BLaER1 (cell line): Measurements from ENCODE around the gene GAL3ST2.

Experiments used
- H3K27ac ChIP-seq: shearing (Covaris generic); formaldehyde crosslinking; 2 replicates; pipeline ENCODE4 v1.8.1; 2022
- H3K27me3 ChIP-seq: shearing (Covaris generic); formaldehyde crosslinking; 2 replicates; pipeline ENCODE4 v1.8.1; 2022
- H3K36me3 ChIP-seq: shearing (Covaris generic); formaldehyde crosslinking; 2 replicates; pipeline ENCODE4 v1.8.1; 2022
- H3K4me1 ChIP-seq: shearing (Covaris generic); formaldehyde crosslinking; 2 replicates; pipeline ENCODE4 v1.8.1; 2022
- H3K4me2 ChIP-seq: shearing (Covaris generic); formaldehyde crosslinking; 2 replicates; pipeline ENCODE4 v1.8.1; 2022
- H3K4me3 ChIP-seq: shearing (Covaris generic); formaldehyde crosslinking; 2 replicates; pipeline ENCODE4 v1.8.1; 2022
- H3K9ac ChIP-seq: shearing (Covaris generic); formaldehyde crosslinking; 2 replicates; pipeline ENCODE4 v1.8.1; 2022
- H3K9me3 ChIP-seq: shearing (Covaris generic); formaldehyde crosslinking; 2 replicates; pipeline ENCODE4 v1.8.1; 2022
- H4K20me1 ChIP-seq: shearing (Covaris generic); formaldehyde crosslinking; 2 replicates; pipeline ENCODE4 v1.8.1; 2022
- Cebpa-rat ChIP-seq: shearing (Covaris generic); IDR thresholded peaks from 2 replicates; pipeline ENCODE4 v1.8.1; 2022

The GAL3ST2 gene

GRCh38 chr2:241745276-241745675 is 31.3 kb upstream of the GAL3ST2 start:
- peaks cover 81% of the 10 kb centered on the region for H3K4me1 ChIP-seq
- peak overlapping the region; percentile 49 for H3K27ac ChIP-seq
- peaks cover 44% of the 10 kb centered on the region for H3K36me3 ChIP-seq
- H3K4me2 ChIP-seq = peak overlapping the region; percentile 92
- peak overlapping the region; percentile 25; the same call in 1 of the 2 replicates for H3K9ac ChIP-seq
- H4K20me1 ChIP-seq = peaks cover 48% of the 10 kb centered on the region
- H3K4me3 ChIP-seq = no peak overlapping the region
- H3K9me3 ChIP-seq = peaks cover 9% of the 10 kb centered on the region; the same call in 1 of the 2 replicates
- TF ChIP-seq Cebpa-rat = peak; percentile 61
- H3K27me3 ChIP-seq = no peaks in the 10 kb centered on the region

- TF ChIP-seq Cebpa-rat = no peak
- Histone ChIP-seq H3K9me3 (peaks cover 9% of the 10 kb centered on the region; the same call in 1 of the 2 replicates), H3K9ac (no peak overlapping the region), H3K4me2 (peak overlapping the region; percentile 92), H3K27me3 (no peaks in the 10 kb centered on the region), H3K4me3 (no peak overlapping the region), H3K27ac (peak overlapping the region; percentile 49; the same call in 1 of the 2 replicates), H3K4me1 (peaks cover 81% of the 10 kb centered on the region), H3K36me3 (peaks cover 48% of the 10 kb centered on the region), H4K20me1 (peaks cover 39% of the 10 kb centered on the region)
Observed at GRCh38 chr2:241746084-241746483, 30.5 kb upstream of the GAL3ST2 start.

DNA sequence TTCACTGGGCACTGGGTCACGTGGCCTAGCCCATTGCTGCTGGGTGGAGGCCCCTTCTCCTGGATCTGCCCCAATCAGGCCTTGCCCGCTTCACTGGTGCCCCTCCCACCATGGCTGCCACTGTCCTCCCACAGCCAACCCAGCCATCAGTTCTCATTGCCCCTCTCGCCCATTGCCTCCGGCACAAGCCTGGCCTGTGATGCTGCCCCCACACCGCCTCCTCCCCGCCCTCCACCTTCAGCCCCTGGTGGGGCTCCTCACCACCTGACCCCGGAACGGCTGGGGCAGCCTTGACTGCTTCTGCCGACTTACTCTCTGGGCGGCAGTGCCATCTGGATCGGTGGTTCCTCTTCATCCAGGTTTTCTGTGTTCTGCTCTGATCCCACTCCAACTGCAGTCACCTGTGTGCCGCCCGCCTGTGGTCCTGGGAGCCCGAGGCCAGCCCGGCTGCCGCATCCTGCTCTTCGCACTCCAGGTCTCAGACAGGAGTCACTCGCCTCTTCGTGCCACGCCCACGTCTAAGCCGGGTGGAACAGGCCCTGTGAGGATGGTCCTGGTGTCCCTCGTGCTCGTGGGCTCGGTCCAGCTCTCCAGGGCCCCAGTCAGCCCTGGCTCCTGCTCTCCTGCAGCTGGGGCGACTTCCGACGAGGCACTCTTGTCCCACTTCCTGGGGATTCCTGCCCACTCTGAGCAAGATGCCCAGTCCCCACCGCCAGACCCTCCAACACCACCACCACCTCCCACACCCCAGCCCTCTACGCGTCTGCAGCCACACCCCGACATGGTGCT is 28.0 kb upstream of the GAL3ST2 start:
- H3K4me3 ChIP-seq = no peak overlapping the region

GRCh38 chr2:241750076-241750840 is 26.4 kb upstream of the GAL3ST2 start:
- Histone ChIP-seq H3K4me1 (peaks cover 55% of the 10 kb centered on the region), H3K36me3 (peaks cover 75% of the 10 kb centered on the region)
- no peak for TF ChIP-seq Cebpa-rat

More for the DNA sequence above, 28.0 kb upstream of the GAL3ST2 start:
- Histone ChIP-seq H3K27me3 (no peaks in the 10 kb centered on the region), H4K20me1 (peaks cover 14% of the 10 kb centered on the region), H3K9me3 (peaks cover 9% of the 10 kb centered on the region; the same call in 1 of the 2 replicates), H3K4me1 (peaks cover 70% of the 10 kb centered on the region), H3K27ac (no peak overlapping the region), H3K36me3 (peaks cover 70% of the 10 kb centered on the region), H3K4me2 (no peak overlapping the region), H3K9ac (no peak overlapping the region)
- TF ChIP-seq Cebpa-rat = no peak

DNA sequence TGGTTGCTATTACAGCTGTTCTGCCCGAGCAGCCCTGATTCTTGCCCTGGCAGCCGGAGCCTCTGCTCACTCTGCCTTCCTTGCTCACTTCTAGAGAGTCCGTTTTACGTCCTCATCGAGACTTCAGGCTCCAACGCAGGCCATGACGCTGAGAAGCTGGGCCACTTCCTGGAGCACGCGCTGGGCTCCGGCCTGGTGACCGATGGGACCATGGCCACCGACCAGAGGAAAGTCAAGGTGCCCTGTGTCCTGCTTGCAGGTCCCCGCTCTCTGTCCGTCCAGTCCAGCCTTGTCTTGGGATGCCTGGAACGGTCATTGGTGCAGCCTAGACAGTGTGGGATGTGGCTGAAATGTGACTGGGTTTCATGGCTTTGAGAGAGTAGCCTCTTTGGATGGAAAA is 25.5 kb upstream of the GAL3ST2 start:
- peak overlapping the region; percentile 79 for H3K4me2 ChIP-seq
- TF ChIP-seq Cebpa-rat = no peak
- no peak overlapping the region for H3K4me3 ChIP-seq
- peak overlapping the region; percentile 61 for H3K9ac ChIP-seq
- H3K27me3 ChIP-seq = no peaks in the 10 kb centered on the region
- peaks cover 9% of the 10 kb centered on the region; the same call in 1 of the 2 replicates for H3K9me3 ChIP-seq
- H3K27ac ChIP-seq = peak overlapping the region; percentile 70
- H4K20me1 ChIP-seq = no peaks in the 10 kb centered on the region
- peaks cover 82% of the 10 kb centered on the region for H3K36me3 ChIP-seq
- H3K4me1 ChIP-seq = peaks cover 46% of the 10 kb centered on the region

More at GRCh38 chr2:241750076-241750840, 26.4 kb upstream of the GAL3ST2 start:
- H3K4me3 ChIP-seq = peak overlapping the region; percentile 38
- H3K27me3 ChIP-seq = no peaks in the 10 kb centered on the region
- peak overlapping the region; percentile 61 for H3K9ac ChIP-seq
- peaks cover 9% of the 10 kb centered on the region; the same call in 1 of the 2 replicates for H3K9me3 ChIP-seq
- peak overlapping the region; percentile 79 for H3K4me2 ChIP-seq
- H4K20me1 ChIP-seq = no peaks in the 10 kb centered on the region
- peak overlapping the region; percentile 70 for H3K27ac ChIP-seq

DNA sequence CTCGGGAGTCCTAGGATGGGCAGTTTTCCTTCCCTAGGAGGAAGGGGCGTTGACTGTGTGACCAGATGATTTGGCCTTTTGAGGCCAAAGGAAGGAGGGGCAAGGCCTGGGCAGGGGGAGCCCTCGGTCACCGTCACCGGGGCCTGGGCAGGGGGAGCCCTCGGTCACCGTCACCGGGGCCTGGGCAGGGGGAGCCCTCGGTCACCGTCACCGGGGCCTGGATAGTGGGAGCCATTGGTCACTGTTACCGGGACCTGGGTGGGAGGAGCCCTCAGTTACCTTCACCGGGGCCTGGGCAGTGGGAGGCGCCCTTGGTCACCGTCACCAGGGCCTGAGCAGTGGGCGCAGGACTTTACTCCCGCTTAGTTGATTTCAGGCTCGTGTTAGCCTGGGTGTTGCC is 24.8 kb upstream of the GAL3ST2 start:
- Histone ChIP-seq H3K27me3 (no peaks in the 10 kb centered on the region), H3K4me2 (peak overlapping the region; percentile 79), H3K9me3 (peaks cover 9% of the 10 kb centered on the region; the same call in 1 of the 2 replicates), H3K4me1 (peaks cover 40% of the 10 kb centered on the region), H3K4me3 (no peak overlapping the region), H3K36me3 (peaks cover 82% of the 10 kb centered on the region), H3K27ac (peak overlapping the region; percentile 70), H4K20me1 (no peaks in the 10 kb centered on the region), H3K9ac (no peak overlapping the region)
- TF ChIP-seq Cebpa-rat = no peak

DNA sequence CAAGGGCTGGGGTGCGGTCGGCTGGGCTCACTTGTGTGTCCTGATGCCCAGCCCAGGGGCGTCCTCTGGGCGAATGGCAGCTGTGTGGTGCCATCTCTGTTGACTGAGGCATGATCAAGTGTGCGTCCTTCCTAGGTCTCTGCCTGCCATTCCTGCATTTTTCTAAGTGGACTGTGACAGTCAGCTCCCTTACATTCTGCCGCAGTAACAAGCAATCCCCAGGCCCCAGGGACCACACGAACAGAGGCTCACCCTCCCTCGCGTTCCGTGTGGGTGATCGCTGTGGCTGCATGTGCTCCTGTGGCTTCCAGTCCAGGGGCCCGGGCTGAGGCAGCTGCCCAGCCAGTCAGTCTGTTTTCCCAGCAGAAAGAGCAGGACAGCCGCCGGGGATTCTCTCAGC is 24.4 kb upstream of the GAL3ST2 start:
- no peak overlapping the region for H3K9ac ChIP-seq
- peak overlapping the region; percentile 70; the same call in 1 of the 2 replicates for H3K27ac ChIP-seq
- no peak for TF ChIP-seq Cebpa-rat
- peaks cover 82% of the 10 kb centered on the region for H3K36me3 ChIP-seq
- H4K20me1 ChIP-seq = no peaks in the 10 kb centered on the region
- H3K4me1 ChIP-seq = peaks cover 37% of the 10 kb centered on the region
- no peaks in the 10 kb centered on the region for H3K27me3 ChIP-seq
- H3K4me2 ChIP-seq = peak overlapping the region; percentile 79
- peaks cover 6% of the 10 kb centered on the region; the same call in 1 of the 2 replicates for H3K9me3 ChIP-seq
- no peak overlapping the region for H3K4me3 ChIP-seq

GRCh38 chr2:241752689-241753276 is 23.8 kb upstream of the GAL3ST2 start:
- Histone ChIP-seq H3K27ac (0 out of 2 replicates have a peak overlapping the region, but pooled peaks have one; percentile 70), H3K4me2 (peak overlapping the region; percentile 79), H3K9ac (no peak overlapping the region; the same call in 1 of the 2 replicates), H4K20me1 (no peaks in the 10 kb centered on the region), H3K27me3 (no peaks in the 10 kb centered on the region), H3K4me1 (peaks cover 37% of the 10 kb centered on the region), H3K36me3 (peaks cover 81% of the 10 kb centered on the region), H3K4me3 (no peak overlapping the region), H3K9me3 (peaks cover 1% of the 10 kb centered on the region; the same call in 1 of the 2 replicates)
- no peak for TF ChIP-seq Cebpa-rat

DNA sequence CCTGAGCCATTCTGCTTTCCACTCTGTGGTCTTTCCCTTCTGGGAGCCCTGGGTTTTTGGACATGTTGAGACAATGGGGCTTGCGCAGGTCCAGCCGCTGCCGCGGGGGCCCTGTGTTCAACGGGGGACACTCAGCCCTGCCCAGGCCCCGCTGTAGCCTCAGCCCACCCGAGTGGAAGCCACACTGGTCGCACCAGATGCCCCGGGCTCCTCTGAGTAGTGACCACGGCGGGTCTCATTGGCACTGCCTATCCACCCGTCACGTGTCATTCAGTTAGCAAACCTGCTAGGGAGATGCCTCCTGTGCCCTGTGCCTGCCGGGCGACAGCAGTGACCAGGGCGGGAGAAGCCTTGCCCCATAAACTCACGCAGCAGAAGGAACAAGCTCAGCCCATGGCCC is 23.1 kb upstream of the GAL3ST2 start:
- Histone ChIP-seq H3K9me3 (no peaks in the 10 kb centered on the region; the same call in 1 of the 2 replicates), H3K27me3 (no peaks in the 10 kb centered on the region), H3K27ac (peak overlapping the region; percentile 15; the same call in 1 of the 2 replicates), H3K4me3 (no peak overlapping the region), H4K20me1 (no peaks in the 10 kb centered on the region), H3K4me2 (no peak overlapping the region), H3K4me1 (peaks cover 37% of the 10 kb centered on the region), H3K36me3 (peaks cover 82% of the 10 kb centered on the region), H3K9ac (no peak overlapping the region; the same call in 1 of the 2 replicates)
- no peak for TF ChIP-seq Cebpa-rat
